GM10266 (cell line): ENCODE results near the gene AEBP1.

Experiments used
- DNase-seq: peaks from one replicate; pipeline ENCODE4 v3.0.0; 2012; ENCODE audit errors: extremely low spot score
- TF ChIP-seq, protein P1 (sequence below): IDR thresholded peaks from 2 replicates; pipeline ENCODE4 v1.5.1; 2012; ENCODE audit warnings: mild to moderate bottlenecking, low read depth; ENCODE audit not compliant: control insufficient read depth, insufficient read depth; ENCODE audit errors: missing control alignments

The AEBP1 gene

GRCh38 chr7:44158096-44158872 is 54.1 kb downstream of the AEBP1 start:
- no peak for DNase-seq
- TF ChIP-seq, protein P1, sequence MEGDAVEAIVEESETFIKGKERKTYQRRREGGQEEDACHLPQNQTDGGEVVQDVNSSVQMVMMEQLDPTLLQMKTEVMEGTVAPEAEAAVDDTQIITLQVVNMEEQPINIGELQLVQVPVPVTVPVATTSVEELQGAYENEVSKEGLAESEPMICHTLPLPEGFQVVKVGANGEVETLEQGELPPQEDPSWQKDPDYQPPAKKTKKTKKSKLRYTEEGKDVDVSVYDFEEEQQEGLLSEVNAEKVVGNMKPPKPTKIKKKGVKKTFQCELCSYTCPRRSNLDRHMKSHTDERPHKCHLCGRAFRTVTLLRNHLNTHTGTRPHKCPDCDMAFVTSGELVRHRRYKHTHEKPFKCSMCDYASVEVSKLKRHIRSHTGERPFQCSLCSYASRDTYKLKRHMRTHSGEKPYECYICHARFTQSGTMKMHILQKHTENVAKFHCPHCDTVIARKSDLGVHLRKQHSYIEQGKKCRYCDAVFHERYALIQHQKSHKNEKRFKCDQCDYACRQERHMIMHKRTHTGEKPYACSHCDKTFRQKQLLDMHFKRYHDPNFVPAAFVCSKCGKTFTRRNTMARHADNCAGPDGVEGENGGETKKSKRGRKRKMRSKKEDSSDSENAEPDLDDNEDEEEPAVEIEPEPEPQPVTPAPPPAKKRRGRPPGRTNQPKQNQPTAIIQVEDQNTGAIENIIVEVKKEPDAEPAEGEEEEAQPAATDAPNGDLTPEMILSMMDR, result no peak

GRCh38 chr7:44158873-44159631 is 54.9 kb downstream of the AEBP1 start:
- TF ChIP-seq, protein P1, result no peak
- DNase-seq, result no peak

DNA sequence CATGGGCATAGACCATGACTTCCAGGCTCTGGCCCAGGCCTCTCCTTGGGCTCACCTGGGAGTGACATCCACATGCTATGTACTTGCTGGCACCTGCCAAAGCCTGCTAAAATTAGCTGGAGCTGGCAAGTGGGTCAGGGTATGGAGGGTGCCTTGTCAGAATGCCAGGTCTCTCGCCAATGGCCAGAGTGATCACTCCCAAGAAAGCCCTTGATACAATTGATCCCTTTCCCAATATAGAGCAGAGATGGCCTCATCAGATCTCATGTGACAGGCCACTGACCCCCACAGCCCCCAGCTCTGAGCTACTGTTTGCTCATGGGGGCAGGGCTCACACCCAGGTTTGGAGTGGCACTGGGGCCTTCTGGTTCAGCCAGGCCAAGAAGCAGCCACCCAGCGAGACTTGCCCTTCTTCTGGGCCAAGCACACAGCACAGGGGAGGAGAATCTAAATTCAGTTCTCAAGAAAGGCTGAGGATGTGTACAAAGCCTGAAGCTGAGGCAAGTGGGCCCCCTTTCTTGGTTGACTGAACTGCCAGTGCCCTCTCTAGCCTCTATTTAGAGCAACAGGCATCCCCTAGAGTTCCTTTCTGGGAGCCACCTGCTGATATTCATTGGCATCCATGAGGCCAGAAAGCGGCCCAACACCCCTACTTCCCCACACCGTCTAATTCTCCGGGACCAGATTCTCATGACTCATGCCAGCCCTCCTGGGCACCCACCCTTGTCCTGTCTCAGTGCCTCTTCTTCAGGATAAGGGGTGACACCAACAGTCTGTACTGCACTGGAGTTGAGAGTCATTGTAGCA is 55.9 kb downstream of the AEBP1 start:
- DNase-seq, result no peak
- TF ChIP-seq, protein P1, result no peak

DNA sequence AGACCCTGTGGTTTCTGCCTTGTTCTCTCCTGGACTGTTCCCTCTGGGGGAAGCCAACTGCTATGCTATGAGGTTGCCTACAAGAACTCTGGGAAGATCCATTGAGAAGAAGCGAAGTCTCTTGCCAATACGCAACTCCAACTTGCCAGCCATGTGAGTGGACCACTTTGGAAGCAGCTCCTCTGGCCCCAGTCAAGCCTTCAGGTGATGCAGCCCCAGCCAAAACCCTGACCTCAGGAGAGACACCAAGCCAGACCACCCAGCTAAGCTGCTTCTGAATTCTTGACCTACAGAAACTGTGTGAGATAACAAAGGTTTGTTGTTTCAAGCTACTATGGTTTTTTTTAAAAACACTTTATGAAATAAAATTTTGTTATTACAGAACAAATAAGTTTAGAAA is 57.2 kb downstream of the AEBP1 start:
- no peak for DNase-seq
- TF ChIP-seq, protein P1, result no peak

DNA sequence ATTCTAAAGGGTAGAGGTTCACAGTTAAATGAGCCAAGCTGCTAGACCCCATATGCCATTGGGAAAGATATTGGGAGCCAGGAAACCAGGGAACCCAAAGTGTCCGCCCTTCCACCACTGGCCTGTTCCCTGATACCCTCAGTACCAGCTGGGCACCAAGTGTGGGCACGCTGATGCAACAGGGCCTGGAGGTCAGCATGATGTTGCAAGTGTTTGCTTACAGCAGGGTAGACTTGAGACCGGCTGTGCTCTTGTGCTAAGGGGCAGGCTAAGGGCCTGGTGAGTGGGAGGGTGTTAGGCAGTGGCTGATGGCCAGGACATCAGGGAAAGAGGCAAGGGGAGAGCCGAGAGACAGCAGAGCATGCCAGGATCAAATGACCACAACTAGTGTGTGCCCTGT is 58.0 kb downstream of the AEBP1 start:
- TF ChIP-seq, protein P1, result no peak
- no peak for DNase-seq

- no peak for DNase-seq
- TF ChIP-seq, protein P1, result no peak
These were observed 58.7 kb downstream of the AEBP1 start for GRCh38 chr7:44162785-44163395.
